ENCODE data around the gene VMO1.

The VMO1 gene

GRCh38 chr17:4766201-4766600 is 20.0 kb downstream of the VMO1 start:
- TF ChIP-seq SP1 (IDR thresholded peaks at IDR 0.05) (no peak), FOXA1 (IDR thresholded peaks at IDR 0.05) (no peak), SUZ12 (IDR thresholded peaks at IDR 0.05) (no peak)
- ChIA-PET POLR2A (no interaction called here), CTCF (no interaction called here)
- DNase-seq (ENCODE audit: extremely low spot score) = no peak

- no peak for DNase-seq (ENCODE audit: extremely low spot score)
- TF ChIP-seq FOXK2 (IDR thresholded peaks at IDR 0.05) (no peak), L3MBTL2 (conservative IDR thresholded peaks at IDR 0.05) (no peak), FOXA1 (IDR thresholded peaks at IDR 0.05) (no peak), NFRKB (IDR thresholded peaks at IDR 0.05) (no peak), SP1 (IDR thresholded peaks at IDR 0.05) (no peak), BHLHE40 (IDR thresholded peaks at IDR 0.05; ENCODE audit: borderline replicate concordance) (no peak), TARDBP (IDR thresholded peaks at IDR 0.05) (no peak), ARNT (IDR thresholded peaks at IDR 0.05) (no peak), CTBP1 (IDR thresholded peaks at IDR 0.05; ENCODE audit: borderline replicate concordance) (no peak), PKNOX1 (IDR thresholded peaks at IDR 0.05) (no peak), LEF1 (IDR thresholded peaks at IDR 0.05; ENCODE audit: borderline replicate concordance) (no peak), HDGF (IDR thresholded peaks at IDR 0.05; ENCODE audit: borderline replicate concordance) (no peak), ZNF384 (IDR thresholded peaks at IDR 0.05) (no peak), ELF4 (IDR thresholded peaks at IDR 0.05) (no peak), FOXM1 (IDR thresholded peaks at IDR 0.05; ENCODE audit: borderline replicate concordance) (no peak), SUZ12 (IDR thresholded peaks at IDR 0.05) (no peak)
- CTCF ChIA-PET = no interaction called here
- POLR2A ChIA-PET = no interaction called here
These were observed 21.6 kb downstream of the VMO1 start for GRCh38 chr17:4764595-4764994.

GRCh38 chr17:4759776-4760236 is 26.4 kb downstream of the VMO1 start:
- no peak for DNase-seq (ENCODE audit: extremely low spot score)
- TF ChIP-seq ZNF384 (IDR thresholded peaks at IDR 0.05) = no peak
- CTCF ChIA-PET = no interaction called here
- POLR2A ChIA-PET = no interaction called here

- CTCF ChIA-PET = no interaction called here
- no peak for TF ChIP-seq HDGF (IDR thresholded peaks at IDR 0.05; ENCODE audit: borderline replicate concordance)
- TF ChIP-seq SUZ12 (IDR thresholded peaks at IDR 0.05) = no peak
- no peak for TF ChIP-seq ZNF384 (IDR thresholded peaks at IDR 0.05)
- TF ChIP-seq ARNT (IDR thresholded peaks at IDR 0.05) = no peak
- TF ChIP-seq BHLHE40 (IDR thresholded peaks at IDR 0.05; ENCODE audit: borderline replicate concordance) = no peak
- no peak for TF ChIP-seq PKNOX1 (IDR thresholded peaks at IDR 0.05)
- no peak for TF ChIP-seq FOXA1 (IDR thresholded peaks at IDR 0.05)
- TF ChIP-seq FOXM1 (IDR thresholded peaks at IDR 0.05; ENCODE audit: borderline replicate concordance) = no peak
- TF ChIP-seq LEF1 (IDR thresholded peaks at IDR 0.05; ENCODE audit: borderline replicate concordance) = no peak
- TF ChIP-seq FOXK2 (IDR thresholded peaks at IDR 0.05) = no peak
- TF ChIP-seq SP1 (IDR thresholded peaks at IDR 0.05) = no peak
- no peak for TF ChIP-seq L3MBTL2 (conservative IDR thresholded peaks at IDR 0.05)
- TF ChIP-seq TARDBP (IDR thresholded peaks at IDR 0.05) = no peak
- no peak for TF ChIP-seq NFRKB (IDR thresholded peaks at IDR 0.05)
- TF ChIP-seq CTBP1 (IDR thresholded peaks at IDR 0.05; ENCODE audit: borderline replicate concordance) = no peak
- POLR2A ChIA-PET = no interaction called here
- DNase-seq (ENCODE audit: extremely low spot score) = no peak
These were observed 32.8 kb downstream of the VMO1 start for GRCh38 chr17:4753392-4753791.

GRCh38 chr17:4751932-4752331 is 34.2 kb downstream of the VMO1 start:
- DNase-seq (ENCODE audit: extremely low spot score) = no peak
- no peak for TF ChIP-seq SUZ12 (IDR thresholded peaks at IDR 0.05)
- TF ChIP-seq FOXK2 (IDR thresholded peaks at IDR 0.05) = no peak
- no peak for TF ChIP-seq CTBP1 (IDR thresholded peaks at IDR 0.05; ENCODE audit: borderline replicate concordance)
- TF ChIP-seq LEF1 (IDR thresholded peaks at IDR 0.05; ENCODE audit: borderline replicate concordance) = no peak
- CTCF ChIA-PET = no interaction called here
- POLR2A ChIA-PET = no interaction called here

GRCh38 chr17:4750606-4751005 is 35.6 kb downstream of the VMO1 start:
- POLR2A ChIA-PET = no interaction called here
- CTCF ChIA-PET = no interaction called here
- TF ChIP-seq BHLHE40 (IDR thresholded peaks at IDR 0.05; ENCODE audit: borderline replicate concordance) (no peak), TARDBP (IDR thresholded peaks at IDR 0.05) (no peak), ZNF384 (IDR thresholded peaks at IDR 0.05) (no peak), PKNOX1 (IDR thresholded peaks at IDR 0.05) (no peak), NFRKB (IDR thresholded peaks at IDR 0.05) (no peak), HDGF (IDR thresholded peaks at IDR 0.05; ENCODE audit: borderline replicate concordance) (no peak), FOXA1 (IDR thresholded peaks at IDR 0.05) (no peak), ELF4 (IDR thresholded peaks at IDR 0.05) (no peak), LEF1 (IDR thresholded peaks at IDR 0.05; ENCODE audit: borderline replicate concordance) (no peak), ARNT (IDR thresholded peaks at IDR 0.05) (no peak)
- DNase-seq (ENCODE audit: extremely low spot score) = no peak

GRCh38 chr17:4748686-4749085 is 37.5 kb downstream of the VMO1 start:
- TF ChIP-seq ZNF384 (IDR thresholded peaks at IDR 0.05) (no peak), PKNOX1 (IDR thresholded peaks at IDR 0.05) (no peak), ELF4 (IDR thresholded peaks at IDR 0.05) (no peak)
- DNase-seq (ENCODE audit: extremely low spot score) = no peak
- POLR2A ChIA-PET = interaction anchor here (0.7 kb wide), 2 partner anchors 18 to 47 kb away, joined by 3 read pairs; partner anchors contain the start of gene PSMB6
- CTCF ChIA-PET = interaction anchor here (0.7 kb wide), 1 partner anchor 77 kb away, joined by 3 read pairs; no protein-coding TSS in a partner anchor

All from HEK293T (cell line).